ENCODE data around the gene ELAVL3.
"Not testable (repeated sequence)": the region's sequence is repeated elsewhere in the genome, so short reads cannot be mapped to it uniquely, and the experiment has no call there.

The ELAVL3 gene

GRCh38 chr19:11479898-11480714, 740 bp downstream of the ELAVL3 start:
- no peak for TF ChIP-seq CTCF (IDR thresholded peaks at IDR 0.05; ENCODE audit: insufficient read depth, low read depth, low read length, missing control alignments)
- no peak overlapping the region for H3K4me3 ChIP-seq (ENCODE audit: low read depth, low read length)
- DNase-seq (ENCODE audit: low read depth) = no peak

GRCh38 chr19:11479090-11479897, 1.6 kb downstream of the ELAVL3 start:
- no peak for TF ChIP-seq CTCF (IDR thresholded peaks at IDR 0.05; ENCODE audit: insufficient read depth, low read depth, low read length, missing control alignments)
- no peak for DNase-seq (ENCODE audit: low read depth)
- no peak overlapping the region for H3K4me3 ChIP-seq (ENCODE audit: low read depth, low read length)

GRCh38 chr19:11478167-11479089, 2.4 kb downstream of the ELAVL3 start:
- DNase-seq (ENCODE audit: low read depth) = no peak
- H3K4me3 ChIP-seq (ENCODE audit: low read depth, low read length) = no peak overlapping the region
- no peak for TF ChIP-seq CTCF (IDR thresholded peaks at IDR 0.05; ENCODE audit: insufficient read depth, low read depth, low read length, missing control alignments)

GRCh38 chr19:11475861-11476260, 5.0 kb downstream of the ELAVL3 start:
- no peak for DNase-seq (ENCODE audit: low read depth)
- no peak for TF ChIP-seq CTCF (IDR thresholded peaks at IDR 0.05; ENCODE audit: insufficient read depth, low read depth, low read length, missing control alignments)
- H3K4me3 ChIP-seq (ENCODE audit: low read depth, low read length) = no peak overlapping the region

- DNase-seq (ENCODE audit: low read depth); H3K4me3 ChIP-seq (ENCODE audit: low read depth, low read length): not testable (repeated sequence)
Observed at GRCh38 chr19:11475343-11475742, 5.5 kb downstream of the ELAVL3 start.

GRCh38 chr19:11473725-11474124, 7.1 kb downstream of the ELAVL3 start:
- H3K4me3 ChIP-seq (ENCODE audit: low read depth, low read length) = no peak overlapping the region
- DNase-seq (ENCODE audit: low read depth) = no peak
- TF ChIP-seq CTCF (IDR thresholded peaks at IDR 0.05; ENCODE audit: insufficient read depth, low read depth, low read length, missing control alignments) = no peak

- H3K4me3 ChIP-seq (ENCODE audit: low read depth, low read length); DNase-seq (ENCODE audit: low read depth): not testable (repeated sequence)
Observed at GRCh38 chr19:11468266-11468845, 12.5 kb downstream of the ELAVL3 start.
